NT2/D1 (cell line): ENCODE measurements around the gene C5orf63.

ENCODE experiments used
- YY1 ChIP-seq: IDR thresholded peaks from 2 replicates; pipeline ENCODE4 v1.6.1; 2011; ENCODE audit not compliant: insufficient read length, insufficient read depth
- ZNF274 ChIP-seq: IDR thresholded peaks from 2 replicates; pipeline ENCODE4 v1.6.1; 2011; ENCODE audit warnings: mild to moderate bottlenecking, low read depth, low read length

DNA sequence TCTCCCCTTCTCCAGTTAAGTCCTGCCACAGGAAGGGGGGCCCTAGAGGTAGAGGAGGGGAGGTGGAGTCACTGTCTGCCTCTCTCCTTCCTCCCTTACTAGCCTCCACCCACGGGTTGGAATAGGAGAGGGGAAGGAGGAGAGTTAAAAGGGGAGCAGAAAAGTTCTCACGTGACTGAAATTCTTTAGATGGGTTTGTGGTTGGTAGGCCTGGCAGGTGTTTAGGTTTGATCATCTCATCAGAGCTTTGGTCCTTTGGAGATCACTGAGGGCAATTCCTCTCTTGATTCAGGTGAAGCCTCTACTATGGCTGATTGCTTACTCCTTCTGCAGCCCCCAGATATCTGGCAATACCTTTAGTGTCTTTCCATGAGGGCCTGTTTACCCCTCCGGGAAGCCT, 24.9 kb upstream of the C5orf63 start:
- TF ChIP-seq ZNF274 (no peak), YY1 (no peak)
